C4-2B (cell line): ENCODE results near the gene SHMT1.
"Not testable (repeated sequence)": the region's sequence is repeated elsewhere in the genome, so short reads cannot be mapped to it uniquely, and the experiment has no call there.

ENCODE experiments used
- H3K27ac ChIP-seq: fragments of 450-650 bp; 2 replicates; pipeline ENCODE4 v1.5.1; 2017
- ZFX ChIP-seq: fragments of 450-650 bp; IDR thresholded peaks from 2 replicates; pipeline ENCODE4 v1.6.1; 2017
- TF ChIP-seq, protein P1 (sequence below): fragments of 450-650 bp; conservative IDR thresholded peaks from 2 replicates; pipeline ENCODE4 v1.5.1; 2017; ENCODE audit warnings: mild to moderate bottlenecking

SHMT1 gene

DNA sequence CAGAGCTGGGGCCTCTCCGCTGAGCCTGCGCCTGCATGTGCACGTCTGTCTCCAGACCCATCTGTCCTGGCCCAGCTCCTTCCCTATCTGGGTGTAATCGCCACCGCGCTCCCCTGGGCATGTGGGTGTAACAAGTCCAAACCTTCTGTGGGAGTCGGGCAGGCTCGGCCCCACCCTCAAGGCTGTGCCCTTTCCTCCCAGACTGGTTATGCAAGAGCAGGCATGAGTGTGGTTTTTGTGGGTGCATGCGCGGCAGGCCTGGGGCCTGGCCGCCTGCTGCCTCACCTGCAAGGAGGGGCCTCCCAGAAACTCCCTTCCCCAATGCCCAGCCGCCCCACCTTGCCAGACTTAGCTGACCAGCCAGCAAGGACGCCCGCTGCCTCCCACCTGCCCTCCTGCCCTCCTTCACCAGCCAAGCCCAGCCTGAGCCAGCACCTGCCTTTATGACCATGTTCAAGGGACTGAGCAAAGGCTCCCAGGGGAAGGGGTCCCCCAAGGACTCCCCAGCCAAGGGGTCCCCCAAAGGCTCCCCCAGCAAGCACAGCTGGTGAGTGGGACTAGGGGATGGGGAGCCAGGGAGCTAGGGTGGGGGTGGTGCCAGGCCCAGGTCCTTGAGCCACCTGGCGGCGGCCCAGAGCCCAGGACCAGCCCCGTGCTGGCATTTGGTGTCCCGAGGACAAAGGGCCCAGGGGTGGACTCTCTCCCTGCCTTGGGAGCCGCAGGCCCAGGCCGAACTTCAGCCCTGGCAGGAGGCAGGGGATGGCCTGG, 14.3 kb upstream of the SHMT1 start, which contains the start of gene EVPLL:
EVPLL (plus strand) TSS at position 342 of the 768 bp plus-strand sequence. CDS start 3,160 bp downstream, outside the sequence.
- H3K27ac ChIP-seq = no peak within 1 kb of the TSS
- TF ChIP-seq, protein P1, sequence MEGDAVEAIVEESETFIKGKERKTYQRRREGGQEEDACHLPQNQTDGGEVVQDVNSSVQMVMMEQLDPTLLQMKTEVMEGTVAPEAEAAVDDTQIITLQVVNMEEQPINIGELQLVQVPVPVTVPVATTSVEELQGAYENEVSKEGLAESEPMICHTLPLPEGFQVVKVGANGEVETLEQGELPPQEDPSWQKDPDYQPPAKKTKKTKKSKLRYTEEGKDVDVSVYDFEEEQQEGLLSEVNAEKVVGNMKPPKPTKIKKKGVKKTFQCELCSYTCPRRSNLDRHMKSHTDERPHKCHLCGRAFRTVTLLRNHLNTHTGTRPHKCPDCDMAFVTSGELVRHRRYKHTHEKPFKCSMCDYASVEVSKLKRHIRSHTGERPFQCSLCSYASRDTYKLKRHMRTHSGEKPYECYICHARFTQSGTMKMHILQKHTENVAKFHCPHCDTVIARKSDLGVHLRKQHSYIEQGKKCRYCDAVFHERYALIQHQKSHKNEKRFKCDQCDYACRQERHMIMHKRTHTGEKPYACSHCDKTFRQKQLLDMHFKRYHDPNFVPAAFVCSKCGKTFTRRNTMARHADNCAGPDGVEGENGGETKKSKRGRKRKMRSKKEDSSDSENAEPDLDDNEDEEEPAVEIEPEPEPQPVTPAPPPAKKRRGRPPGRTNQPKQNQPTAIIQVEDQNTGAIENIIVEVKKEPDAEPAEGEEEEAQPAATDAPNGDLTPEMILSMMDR = no peak
- TF ChIP-seq ZFX = no peak

DNA sequence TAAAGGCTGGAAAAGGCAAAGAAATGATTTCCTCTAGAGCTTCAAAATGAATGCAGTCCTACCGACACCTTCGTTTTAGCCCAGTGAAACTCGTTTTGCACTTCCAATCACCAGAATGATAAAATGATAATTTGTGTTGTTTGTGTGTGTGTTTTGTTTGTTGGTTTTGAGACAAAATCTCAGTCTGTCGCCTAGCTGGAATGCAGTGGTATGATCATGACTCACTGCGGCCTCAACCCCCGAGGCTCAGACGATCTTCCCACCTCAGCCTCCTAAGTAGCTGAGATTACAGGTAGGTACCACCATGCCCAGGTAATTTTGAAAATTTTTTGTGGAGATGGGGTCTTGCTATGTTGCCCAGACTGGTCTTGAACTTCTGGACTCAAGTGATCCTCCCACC, 10.9 kb upstream of the SHMT1 start:
- no peak overlapping the region for H3K27ac ChIP-seq
- TF ChIP-seq ZFX = no peak
- TF ChIP-seq, protein P1 = no peak

DNA sequence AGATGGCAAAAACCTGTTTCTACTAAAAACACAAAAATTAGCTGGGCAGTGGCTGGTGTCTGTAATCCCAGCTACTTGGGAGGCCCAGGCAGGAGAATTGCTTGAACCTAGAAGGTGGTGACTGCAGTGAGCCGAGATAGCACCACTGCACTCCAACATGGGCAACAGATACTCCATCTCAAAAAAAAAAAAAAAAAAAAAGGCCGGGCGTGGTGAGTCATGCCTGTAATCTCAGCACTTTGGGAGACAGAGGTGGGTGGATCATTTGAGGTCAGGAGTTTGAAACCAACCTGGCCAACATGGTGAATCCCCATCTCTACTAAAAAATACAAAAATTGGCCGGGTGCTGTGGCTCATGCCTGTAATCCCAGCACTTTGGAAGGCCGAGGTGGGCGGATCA, 9.8 kb upstream of the SHMT1 start:
- not testable (repeated sequence) for H3K27ac ChIP-seq

DNA sequence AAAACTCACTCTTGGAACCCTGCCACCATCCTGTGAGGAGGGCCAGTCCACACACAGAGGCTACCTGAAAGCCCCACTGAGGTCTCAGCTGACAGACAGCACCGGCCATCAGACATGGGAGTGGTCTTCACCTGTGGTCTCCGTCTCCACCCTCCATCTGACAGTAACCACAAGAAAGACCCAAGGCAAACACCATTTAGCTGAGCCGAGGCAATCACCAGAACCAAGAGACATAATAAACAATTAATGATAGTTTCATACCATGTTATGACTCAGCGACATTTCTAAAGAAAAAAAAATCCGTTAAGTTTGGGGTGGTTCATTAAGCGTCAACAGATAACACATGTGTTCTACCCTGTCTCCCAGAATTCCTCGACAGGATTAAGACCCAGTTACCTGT, 8.1 kb upstream of the SHMT1 start:
- no peak for TF ChIP-seq ZFX
- H3K27ac ChIP-seq = no peak overlapping the region

DNA sequence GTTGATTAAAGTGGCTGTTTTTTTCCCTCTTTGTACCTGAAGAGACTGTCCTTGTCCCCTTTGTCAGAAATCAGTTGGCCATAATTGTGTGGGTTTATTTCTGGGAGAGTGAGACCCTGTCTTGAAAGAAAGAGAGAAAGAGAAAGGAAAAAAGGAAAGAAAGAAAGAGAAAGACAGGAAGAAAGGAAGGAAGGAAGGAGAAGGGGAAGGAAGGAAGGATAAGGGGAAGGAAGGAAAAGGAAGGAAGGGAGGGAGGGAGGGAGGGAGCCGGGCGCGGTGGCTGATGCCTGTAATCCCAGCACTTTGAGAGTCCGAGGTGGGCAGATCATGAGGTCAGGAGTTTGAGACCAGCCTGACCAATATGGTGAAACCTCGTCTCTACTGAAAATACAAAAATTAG, 7.4 kb upstream of the SHMT1 start:
- TF ChIP-seq, protein P1 = no peak
- no peak for TF ChIP-seq ZFX
- no peak overlapping the region for H3K27ac ChIP-seq

DNA sequence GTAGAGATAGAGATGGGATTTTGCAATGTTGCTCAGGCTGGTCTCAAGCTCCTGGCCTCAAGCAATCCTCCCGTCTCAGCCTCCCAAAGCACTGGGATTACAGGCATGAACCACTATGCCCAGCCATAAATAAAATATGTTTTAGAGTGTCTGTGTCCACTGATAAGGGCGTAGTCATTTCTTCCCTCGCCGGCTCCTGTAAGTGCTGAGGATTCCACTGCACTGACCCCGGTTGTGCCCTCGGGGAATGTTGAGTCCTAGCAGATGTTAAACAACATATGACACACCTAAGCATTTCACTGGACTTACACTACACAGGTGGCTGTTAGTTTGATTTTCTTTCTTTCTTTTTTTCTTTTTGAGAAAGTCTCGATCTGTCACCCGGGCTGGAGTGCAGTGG, 5.6 kb upstream of the SHMT1 start:
- no peak for TF ChIP-seq ZFX
- TF ChIP-seq, protein P1 = no peak
- H3K27ac ChIP-seq = no peak overlapping the region

DNA sequence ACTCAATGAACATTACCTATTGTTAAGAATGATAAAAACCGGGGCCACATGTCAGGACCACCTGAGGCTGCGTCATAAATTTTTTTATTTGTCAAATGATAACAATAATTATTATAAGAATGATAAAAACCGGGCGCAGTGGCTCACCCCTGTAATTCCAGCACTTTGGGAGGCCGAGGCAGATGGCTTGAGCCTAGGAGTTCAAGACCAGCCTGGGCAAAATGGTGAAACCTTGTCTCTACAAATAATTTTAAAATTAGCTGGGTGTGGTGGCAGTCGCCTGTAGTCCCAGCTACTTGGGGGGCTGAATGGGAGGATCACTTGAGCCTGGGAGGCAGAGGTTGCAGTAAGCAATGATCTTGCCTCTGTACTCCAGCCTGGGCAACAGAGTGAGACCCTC, 816 bp upstream of the SHMT1 start:
- peak overlapping the region; percentile 92; the same call in 1 of the 2 replicates for H3K27ac ChIP-seq
- no peak for TF ChIP-seq ZFX
- TF ChIP-seq, protein P1 = no peak

DNA sequence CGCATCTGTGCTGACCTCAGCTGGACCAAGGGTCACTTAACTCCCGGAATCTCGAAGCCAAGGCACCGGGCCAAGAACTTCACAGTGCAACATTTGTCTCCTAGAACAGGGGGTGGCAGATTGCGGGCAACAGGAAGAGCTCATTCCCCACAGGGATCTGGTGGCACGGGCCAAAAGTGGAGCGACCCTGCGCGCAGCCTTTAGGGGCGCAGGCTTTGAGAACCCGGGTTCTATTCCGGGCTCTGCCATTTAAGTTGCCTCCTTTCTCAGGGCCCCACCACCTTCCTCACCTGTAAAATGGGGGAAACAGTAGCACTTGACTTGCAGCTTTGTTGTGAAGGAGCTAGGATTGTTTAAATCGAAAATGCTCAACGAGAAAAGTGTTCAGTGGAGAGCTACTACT, 651 bp downstream of the SHMT1 start:
- H3K27ac ChIP-seq = peak overlapping the region; percentile 92
- TF ChIP-seq ZFX = 0 out of 2 replicates have a peak, but pooled peaks have one; percentile 32
- TF ChIP-seq, protein P1 = no peak
